HG02852 (cell line): ENCODE results near the gene MS4A6E.
"Not testable (repeated sequence)": the region's sequence is repeated elsewhere in the genome, so short reads cannot be mapped to it uniquely, and the experiment has no call there.

Experiments used
- ATAC-seq: cut with Tn5 transposase; IDR thresholded peaks from one replicate; pipeline ENCODE4 v1.9.1; 2021; ENCODE audit warnings: mild to moderate bottlenecking, moderate library complexity; ENCODE audit not compliant: unreplicated experiment

Gene MS4A6E

GRCh38 chr11:60334005-60334620, 7.1 kb downstream of the MS4A6E start:
- ATAC-seq, result peak; percentile 73

GRCh38 chr11:60336767-60337391, 9.8 kb downstream of the MS4A6E start:
- ATAC-seq, result no peak

- no peak for ATAC-seq
Observed at GRCh38 chr11:60338053-60338452, 11.0 kb downstream of the MS4A6E start.

- ATAC-seq, result no peak
Observed at GRCh38 chr11:60339356-60339755, 12.3 kb downstream of the MS4A6E start.

DNA sequence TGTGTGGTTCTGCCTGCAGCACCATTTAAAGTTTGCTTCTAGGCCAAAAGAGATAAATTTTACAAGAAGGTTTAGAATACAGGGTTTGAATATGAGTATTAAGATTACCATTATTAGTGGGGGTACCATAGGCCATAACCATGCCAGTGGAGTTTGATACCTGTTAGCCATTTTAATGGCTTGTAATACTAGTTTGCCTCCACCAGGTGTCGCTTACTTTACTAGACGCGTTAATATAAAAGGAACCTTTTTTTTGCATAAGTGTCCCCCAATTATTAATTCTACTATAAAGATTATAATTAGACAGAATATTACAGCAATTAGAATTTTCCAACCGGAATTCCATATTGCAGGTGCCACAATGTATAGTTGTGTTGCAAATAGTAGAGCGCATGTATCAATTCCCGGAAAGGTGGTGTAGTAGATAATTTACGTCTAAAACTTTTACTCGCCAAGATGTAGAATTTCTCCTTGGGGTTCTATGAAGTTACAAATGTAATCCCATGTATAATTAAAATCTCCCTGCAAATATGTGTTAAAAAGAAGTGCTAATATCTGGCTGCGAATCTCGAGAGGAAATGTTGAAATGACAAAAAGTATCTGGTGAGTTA, 16.1 kb downstream of the MS4A6E start:
- ATAC-seq, result no peak

- ATAC-seq, result no peak
Observed at GRCh38 chr11:60344146-60344545, 17.1 kb downstream of the MS4A6E start.

DNA sequence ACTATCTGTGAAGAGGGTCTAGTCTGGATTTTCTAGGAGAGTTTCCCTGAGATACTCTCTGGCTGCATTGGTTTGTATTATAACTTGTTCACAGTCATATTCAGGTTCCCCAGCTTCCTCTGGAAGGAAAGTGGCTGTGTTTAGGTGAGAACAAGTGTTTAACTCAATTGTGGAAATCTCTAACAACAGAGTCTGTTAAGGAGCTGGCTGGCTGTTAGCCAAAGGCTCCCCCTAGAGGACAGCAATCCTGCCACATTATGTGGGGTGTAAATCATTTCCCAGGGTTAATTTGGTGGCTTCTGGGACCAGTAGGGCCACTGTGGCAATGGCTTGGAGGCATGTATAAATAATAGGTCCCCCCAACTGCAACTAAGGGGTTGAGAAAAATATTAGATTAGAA, 18.4 kb downstream of the MS4A6E start:
- ATAC-seq, result no peak

DNA sequence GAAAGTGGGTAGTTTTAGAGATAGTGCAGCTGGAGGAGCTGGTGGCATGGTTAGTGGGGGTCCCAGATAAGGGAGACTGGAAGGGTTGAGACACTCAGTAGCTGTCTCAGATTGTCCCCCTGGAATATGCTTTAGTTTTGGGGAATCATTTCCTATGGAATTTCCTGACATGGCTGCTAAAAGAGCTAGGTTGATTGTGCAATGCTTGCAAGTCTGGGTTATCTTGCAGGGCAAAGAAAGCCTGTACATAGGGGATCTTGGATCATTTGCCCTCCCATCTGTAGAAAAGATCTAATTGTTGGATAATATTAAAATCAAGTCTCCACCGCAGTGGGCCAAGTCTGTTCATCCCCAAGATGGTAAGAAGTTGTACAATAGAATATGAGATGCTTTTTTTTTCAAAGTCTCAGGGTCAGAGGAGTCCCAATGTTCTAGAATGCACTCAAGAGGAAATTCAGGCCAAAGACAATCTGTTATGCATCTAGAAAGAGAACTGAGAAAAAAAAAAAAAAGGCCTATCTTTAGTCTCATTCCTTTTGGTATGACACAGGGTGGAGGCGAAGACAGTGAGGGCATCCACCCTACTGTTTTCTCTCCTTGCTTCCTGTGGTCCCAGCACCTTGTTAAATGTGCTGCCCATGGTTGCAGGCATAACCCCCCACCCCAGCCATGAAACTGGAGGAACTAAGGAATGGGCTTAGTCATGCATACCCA, 20.2 kb downstream of the MS4A6E start:
- peak; percentile 75 for ATAC-seq

DNA sequence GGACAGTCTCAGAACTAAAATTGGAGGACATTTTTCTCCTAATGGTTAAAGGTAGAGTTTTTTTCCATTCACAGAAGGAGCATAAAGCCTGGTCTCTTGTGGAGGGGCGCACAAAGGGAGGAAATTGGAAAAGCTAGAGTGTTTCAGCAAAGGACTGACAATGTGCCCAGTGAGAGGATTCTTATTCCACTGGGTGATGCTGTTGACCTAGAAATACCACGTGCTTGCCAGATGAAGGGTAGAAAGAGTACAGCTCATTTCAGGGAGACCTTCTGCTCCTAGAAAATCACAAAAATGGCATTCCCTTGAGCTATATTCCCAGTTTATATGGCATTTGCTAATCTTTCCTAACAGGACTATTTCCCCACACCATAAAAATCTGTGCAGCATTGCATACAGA, 21.1 kb downstream of the MS4A6E start:
- ATAC-seq, result no peak

DNA sequence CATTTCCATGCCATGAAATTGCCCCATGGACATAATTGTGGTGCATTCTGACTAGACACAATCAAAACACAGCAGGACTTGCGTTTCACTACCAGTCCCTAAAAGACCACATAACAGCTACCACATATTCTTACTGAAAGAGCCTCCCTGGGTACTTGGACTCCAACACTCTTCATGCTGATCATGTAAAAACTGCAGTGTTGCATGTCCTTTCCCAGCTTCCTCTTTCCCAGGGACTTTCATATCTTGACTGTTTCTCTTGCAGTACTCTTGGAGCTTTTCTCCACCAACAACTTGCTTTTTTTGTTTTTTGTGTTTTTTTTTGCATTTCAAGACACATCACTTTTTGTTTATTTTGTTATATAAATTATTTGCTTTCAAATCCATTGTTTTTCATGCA, 22.9 kb downstream of the MS4A6E start:
- no peak for ATAC-seq

DNA sequence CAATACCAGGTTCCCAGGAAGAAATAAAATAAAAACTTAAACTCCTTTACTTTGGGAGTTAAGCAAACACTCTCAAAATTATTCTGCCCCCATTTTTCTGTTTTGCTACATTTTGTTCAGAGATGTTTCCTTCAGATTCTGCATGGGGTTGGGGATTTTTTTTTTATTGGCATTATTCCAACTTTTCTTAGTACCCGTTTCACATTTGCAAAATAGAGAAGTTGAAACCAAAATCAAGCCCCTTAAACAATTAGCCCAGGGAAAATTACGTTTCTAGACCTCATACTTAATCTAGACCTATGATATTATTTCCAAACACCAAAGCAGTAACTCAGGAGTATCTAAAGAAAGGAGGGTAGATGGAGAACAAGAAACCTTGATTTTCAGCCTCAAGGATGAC, 30.7 kb downstream of the MS4A6E start:
- no peak for ATAC-seq

DNA sequence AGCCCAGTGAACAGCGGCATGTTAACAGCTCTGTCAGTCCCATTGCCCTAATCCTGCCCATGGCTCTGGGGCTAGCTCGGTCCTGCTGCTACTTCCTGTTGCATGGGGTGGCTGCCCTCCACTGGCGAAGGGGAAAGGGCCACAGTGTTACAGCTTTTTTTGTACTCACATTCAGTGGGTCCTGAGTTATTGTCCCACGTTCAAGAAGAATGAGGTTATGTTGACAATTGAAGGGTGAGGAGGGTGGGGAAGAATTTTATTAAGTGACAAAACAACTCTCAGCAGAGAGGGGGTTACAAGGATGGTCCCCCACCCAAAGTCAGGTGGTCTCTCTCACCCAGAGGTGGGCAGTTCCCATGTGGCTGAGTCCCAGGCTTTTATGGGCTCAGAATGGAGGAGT, 33.6 kb downstream of the MS4A6E start:
- no peak for ATAC-seq

GRCh38 chr11:60362241-60362640, 35.2 kb downstream of the MS4A6E start:
- ATAC-seq, result no peak

GRCh38 chr11:60363542-60364470, 36.8 kb downstream of the MS4A6E start:
- ATAC-seq, result peak; percentile 53

GRCh38 chr11:60366262-60366904, 39.3 kb downstream of the MS4A6E start:
- not testable (repeated sequence) for ATAC-seq

DNA sequence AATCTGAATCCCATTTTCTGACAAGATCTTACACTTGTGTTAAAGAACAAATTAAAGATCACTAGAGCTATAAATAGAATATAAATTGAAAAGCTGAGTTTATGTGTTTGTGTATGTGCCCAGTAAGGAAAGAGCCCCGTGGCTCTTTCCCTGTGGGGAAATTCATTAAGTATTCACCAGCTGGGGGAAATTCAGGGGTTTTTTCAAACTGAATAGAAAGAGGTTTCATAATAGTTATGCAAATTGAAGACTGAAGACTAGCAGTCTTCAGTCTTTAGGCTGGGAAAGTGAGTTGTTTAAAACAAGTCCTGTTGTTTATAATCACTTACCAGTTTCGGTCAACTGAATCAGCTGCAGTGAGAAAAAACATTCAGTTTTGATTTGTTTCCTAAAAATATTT, 40.0 kb downstream of the MS4A6E start:
- peak; percentile 89 for ATAC-seq

- no peak for ATAC-seq
Observed at GRCh38 chr11:60367896-60368295, 40.8 kb downstream of the MS4A6E start.

DNA sequence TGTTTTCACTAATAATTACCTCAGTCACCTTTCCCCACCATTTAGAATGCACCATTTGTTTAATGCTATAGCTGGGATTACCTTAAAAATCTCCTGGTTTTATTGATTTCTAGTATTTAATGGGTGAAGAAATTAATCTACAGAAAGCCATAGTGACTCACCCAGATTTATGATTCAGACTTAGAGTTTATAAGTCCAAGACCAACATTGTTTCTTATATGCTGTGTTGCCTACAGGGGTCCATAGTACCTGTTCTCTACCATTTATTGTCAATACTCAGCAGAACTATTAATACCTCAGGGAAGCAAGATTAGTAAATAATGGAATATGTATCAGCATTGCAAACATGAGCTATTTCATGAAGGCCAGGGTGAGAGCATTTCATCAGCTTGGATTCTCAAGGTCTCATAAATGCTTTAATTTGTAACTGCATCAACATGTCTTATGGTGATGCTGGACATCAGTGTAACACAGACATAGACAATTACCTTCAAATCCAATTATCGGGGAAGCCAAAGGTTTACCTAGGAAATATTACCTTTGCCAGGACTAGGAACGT, 43.3 kb downstream of the MS4A6E start:
- ATAC-seq, result no peak

DNA sequence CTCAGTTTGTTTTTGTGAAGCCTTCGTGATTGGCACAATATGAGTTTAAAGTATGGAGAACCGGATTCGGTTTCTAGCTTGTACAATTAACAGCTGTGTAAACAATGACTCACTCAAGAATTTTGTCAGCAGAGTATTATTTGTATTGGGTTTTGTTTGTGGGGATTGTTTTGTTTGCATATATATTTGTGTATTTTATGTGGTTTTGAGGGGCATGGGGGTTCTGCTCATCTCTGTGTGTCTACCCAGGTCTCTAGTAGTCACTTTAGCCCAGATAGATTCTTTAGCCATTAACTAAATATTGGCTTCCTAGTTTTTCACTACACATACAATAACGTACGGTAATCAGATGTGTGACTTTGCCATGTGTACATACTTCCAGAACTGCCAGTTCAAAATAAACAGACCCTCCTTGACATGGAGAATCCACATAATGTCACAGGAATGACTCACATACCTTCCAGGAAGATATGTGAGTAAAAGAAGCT, 43.8 kb downstream of the MS4A6E start:
- no peak for ATAC-seq

- no peak for ATAC-seq
Observed at GRCh38 chr11:60371386-60371785, 44.3 kb downstream of the MS4A6E start.
